Stimulated activated naive CD8-positive, alpha-beta T cell treated with anti-CD3 and anti-CD28 coated beads, Interleukin-15, amount 100 ng/mL, for 72 hours (primary cell): Measurements from ENCODE around the gene GRIK4.
"Not testable (repeated sequence)": the region's sequence is repeated elsewhere in the genome, so short reads cannot be mapped to it uniquely, and the experiment has no call there.

Source experiments
- ATAC-seq: fragments of 150-1000 bp; cut with Tn5 transposase; 2 replicates; pipeline ENCODE4 v1.10.0; 2021; ENCODE audit warnings: mild to moderate bottlenecking, moderate library complexity
- DNase-seq, 2 donors: peaks; one replicate each; pipeline ENCODE4 v3.0.0; 2021 to 2022
- H3K27ac Mint-ChIP-seq, 2 donors: one replicate each; pipeline ENCODE4 v1.8.0; 2022; ENCODE audit warnings: mild to moderate bottlenecking in 2 of 2, mixed read lengths in 2 of 2, moderate library complexity in 2 of 2
- H3K27me3 Mint-ChIP-seq: one replicate; pipeline ENCODE4 v1.8.0; 2022; ENCODE audit warnings: mixed read lengths
- H3K4me1 Mint-ChIP-seq: one replicate; pipeline ENCODE4 v1.8.0; 2022; ENCODE audit warnings: mild to moderate bottlenecking, mixed read lengths
- H3K4me3 Mint-ChIP-seq, 2 donors: one replicate each; pipeline ENCODE4 v1.8.0; 2022; ENCODE audit warnings: mild to moderate bottlenecking in 2 of 2, mixed read lengths in 2 of 2, moderate library complexity in 1 of 2
- H3K9me3 Mint-ChIP-seq, 2 donors: one replicate each; pipeline ENCODE4 v1.8.0; 2022; ENCODE audit warnings: mixed read lengths in 2 of 2

The GRIK4 gene

DNA sequence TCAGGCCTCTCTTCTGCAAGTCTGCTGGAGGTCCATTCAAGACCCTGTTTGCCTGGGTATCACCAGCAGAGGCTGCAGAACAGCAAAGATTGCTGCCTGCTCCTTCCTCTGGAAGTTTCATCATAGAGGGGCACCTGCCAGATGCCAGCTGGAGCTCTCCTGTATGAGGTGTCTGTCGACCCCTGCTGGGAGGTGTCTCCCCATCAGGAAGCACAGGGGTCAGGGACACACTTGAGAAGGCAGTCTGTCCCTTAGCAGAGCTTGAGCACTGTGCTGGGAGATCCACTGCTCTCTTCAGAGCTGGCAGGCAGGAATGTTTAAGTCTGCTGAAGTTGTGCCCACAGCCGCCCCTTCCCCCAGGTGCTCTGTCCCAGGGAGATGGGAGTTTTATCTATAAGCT lies 254.2 kb downstream of the GRIK4 start:
- H3K27me3 Mint-ChIP-seq, result peaks cover 33% of the 10 kb centered on the region
- not testable (repeated sequence) for ATAC-seq, H3K4me3 Mint-ChIP-seq, H3K9me3 Mint-ChIP-seq, H3K4me1 Mint-ChIP-seq, DNase-seq, H3K27ac Mint-ChIP-seq

DNA sequence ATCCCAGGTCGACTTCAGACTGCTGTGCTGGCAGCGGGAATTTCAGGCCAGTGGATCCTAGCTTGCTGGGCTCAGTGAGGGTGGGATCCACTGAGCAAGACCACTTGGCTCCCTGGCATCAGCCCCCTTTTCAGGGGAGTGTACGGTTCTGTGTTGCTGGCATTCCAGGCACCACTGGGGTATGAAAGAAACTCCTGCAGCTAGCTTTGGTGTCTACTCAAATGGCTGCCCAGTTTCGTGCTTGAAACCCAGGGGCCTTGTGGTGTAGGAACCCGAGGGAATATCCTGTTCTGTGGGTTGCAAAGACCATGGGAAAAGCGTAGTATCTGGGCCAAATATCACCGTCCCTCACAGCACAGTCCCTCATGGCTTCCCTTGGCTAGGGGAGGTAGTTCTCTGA lies 254.8 kb downstream of the GRIK4 start:
- Mint-ChIP-seq H3K27ac (no peak overlapping the region), H3K27me3 (peaks cover 33% of the 10 kb centered on the region), H3K9me3 (peaks cover 6% of the 10 kb centered on the region in 2 donors), H3K4me1 (no peaks in the 10 kb centered on the region), H3K4me3 (no peak overlapping the region)
- DNase-seq (no peak), ATAC-seq (no peak)

DNA sequence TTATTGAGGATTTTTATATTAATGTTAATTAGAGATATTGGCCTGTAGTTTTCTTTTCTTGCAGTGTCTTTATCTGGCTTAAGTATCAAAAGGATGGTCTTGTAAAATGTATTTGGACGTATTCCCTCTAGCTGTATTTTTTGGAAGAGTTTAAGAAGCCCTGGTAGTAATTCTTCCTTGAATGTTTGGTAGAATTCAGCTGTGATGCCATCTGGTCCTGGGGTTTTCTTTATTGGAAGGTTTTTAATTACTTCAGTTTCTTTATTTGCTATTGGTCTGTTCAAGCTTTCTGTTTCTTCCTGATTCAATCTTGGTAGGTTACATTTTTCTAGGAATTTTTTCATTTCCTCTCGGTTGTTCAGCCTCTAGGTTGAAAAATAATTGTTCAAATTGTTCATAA lies 257.4 kb downstream of the GRIK4 start:
- H3K9me3 Mint-ChIP-seq, result peaks cover 6% of the 10 kb centered on the region in 2 donors
- H3K4me3 Mint-ChIP-seq, result no peak overlapping the region
- peaks cover 25% of the 10 kb centered on the region for H3K27me3 Mint-ChIP-seq
- DNase-seq (no peak), ATAC-seq (no peak)
- no peak overlapping the region for H3K27ac Mint-ChIP-seq
- no peaks in the 10 kb centered on the region for H3K4me1 Mint-ChIP-seq

DNA sequence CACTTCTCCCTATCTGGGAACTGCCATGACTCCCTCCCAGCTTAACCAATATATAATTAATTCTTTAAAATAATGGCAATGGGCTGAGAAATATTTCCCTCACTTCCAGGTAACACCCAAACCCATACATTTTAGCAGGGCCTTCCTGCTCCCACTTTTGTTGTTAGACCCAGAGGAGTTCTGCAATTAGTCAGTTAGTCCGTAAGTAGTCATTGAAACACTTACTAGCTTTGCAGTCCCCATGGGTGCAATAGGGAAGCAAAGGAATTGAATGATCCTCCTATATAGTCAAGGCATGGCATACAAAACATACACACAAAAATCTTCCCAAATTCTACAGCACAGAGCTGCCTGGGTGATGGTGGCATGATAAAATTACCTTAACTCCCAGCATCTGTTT lies 258.4 kb downstream of the GRIK4 start:
- no peaks in the 10 kb centered on the region for H3K4me1 Mint-ChIP-seq
- no peak for ATAC-seq
- no peak overlapping the region for H3K4me3 Mint-ChIP-seq
- DNase-seq, result no peak
- peaks cover 6% of the 10 kb centered on the region in 2 donors for H3K9me3 Mint-ChIP-seq
- H3K27me3 Mint-ChIP-seq, result peaks cover 23% of the 10 kb centered on the region
- H3K27ac Mint-ChIP-seq, result no peak overlapping the region

DNA sequence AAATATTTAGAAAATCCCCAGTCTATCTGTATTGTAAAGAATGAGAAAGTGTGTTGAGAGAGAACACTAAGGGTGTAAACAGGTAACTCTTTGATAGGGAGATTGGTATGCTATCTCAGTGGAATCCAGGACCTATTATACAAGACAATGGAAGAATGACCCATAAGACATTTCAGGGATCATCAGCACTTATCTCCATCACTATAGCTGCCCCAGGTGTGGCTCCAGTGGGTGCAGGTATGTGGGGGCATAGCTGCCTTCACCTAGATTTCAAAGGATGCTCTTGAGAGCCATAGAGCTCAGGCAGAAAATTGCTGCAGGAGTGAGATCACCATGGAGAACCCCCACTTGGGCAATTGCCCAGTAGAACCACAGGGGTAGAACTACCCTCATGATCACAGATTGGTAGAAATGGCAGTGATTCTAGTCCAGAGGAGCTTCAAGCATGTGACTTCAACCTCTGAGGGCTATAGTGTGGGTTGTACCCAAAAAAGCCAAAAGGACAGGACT lies 260.1 kb downstream of the GRIK4 start:
- Mint-ChIP-seq H3K27ac (no peak overlapping the region), H3K4me1 (no peaks in the 10 kb centered on the region), H3K4me3 (no peak overlapping the region), H3K27me3 (peaks cover 23% of the 10 kb centered on the region), H3K9me3 (peaks cover 6% of the 10 kb centered on the region in 2 donors)
- DNase-seq, result no peak
- no peak for ATAC-seq

DNA sequence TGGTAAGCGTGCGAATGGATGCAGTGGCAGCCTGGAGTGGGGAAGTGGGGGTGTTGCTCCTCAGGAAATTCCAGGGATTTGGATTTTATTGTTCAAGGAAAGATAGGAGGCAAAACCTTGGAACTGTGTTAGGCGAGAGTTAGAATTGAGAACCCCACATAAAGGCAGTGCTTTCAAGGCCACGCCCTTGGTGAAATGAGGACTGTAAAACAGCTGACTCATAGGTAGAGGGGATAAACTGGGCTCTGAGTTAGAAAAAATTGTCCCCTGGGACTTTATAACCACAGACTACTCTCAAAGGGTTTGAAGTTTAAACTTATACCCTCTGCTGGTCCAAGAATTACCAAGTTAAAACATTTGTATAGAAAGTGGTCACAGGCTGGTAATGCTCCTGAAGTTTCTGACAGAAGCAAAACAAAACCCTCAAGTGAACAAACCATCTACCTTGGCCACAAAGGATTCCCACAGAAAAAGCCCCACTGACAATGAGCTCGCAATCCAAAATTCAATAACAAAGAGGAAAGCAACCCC lies 262.0 kb downstream of the GRIK4 start:
- no peak overlapping the region for H3K27ac Mint-ChIP-seq
- ATAC-seq (no peak), DNase-seq (no peak)

DNA sequence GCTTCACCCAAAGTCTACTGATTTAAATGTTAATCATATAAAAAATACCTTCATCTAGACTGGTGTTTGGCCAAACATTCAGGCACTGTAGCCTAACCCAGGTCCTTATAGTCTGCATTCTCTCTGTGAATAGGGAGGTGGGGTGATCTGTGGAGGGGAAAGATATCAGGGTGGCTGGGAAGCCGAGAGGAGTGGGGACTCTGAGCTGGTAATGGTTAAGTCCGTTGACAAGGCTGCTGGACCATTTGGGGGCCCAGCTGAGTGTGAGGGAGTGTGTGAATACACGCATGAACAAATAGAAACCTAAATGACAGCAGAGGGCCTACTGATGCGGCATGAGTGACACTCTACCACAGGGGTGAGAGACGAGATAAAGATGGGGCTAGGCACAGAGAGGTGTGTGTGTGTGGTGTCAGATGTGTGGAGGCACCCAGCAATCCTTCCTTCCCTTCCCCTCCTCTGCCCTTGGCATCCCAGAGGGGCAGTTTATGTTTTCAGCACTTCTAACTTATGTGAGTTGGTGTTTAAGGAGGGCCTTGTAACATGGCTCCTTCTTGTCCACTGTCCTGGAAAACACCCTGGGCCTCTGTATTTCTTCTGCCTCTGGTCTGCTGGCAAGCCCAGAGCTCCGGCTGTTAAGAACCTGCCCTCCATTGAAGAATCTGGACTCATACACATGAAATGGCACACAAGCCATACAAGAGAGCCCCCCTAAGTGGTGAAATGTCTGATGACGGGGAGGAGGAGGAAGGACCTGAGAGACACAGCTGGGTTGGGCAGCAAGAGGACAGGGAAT lies 263.2 kb downstream of the GRIK4 start:
- Mint-ChIP-seq H3K4me1 (no peaks in the 10 kb centered on the region), H3K27me3 (peaks cover 26% of the 10 kb centered on the region), H3K4me3 (no peak overlapping the region), H3K9me3 (no peaks in the 10 kb centered on the region), H3K27ac (peak overlapping the region in 1 of 2 donors; percentile 75)
- DNase-seq (no peak), ATAC-seq (peak; percentile 20)

More for the DNA sequence above, 262.0 kb downstream of the GRIK4 start:
- no peaks in the 10 kb centered on the region for H3K4me1 Mint-ChIP-seq
- H3K27me3 Mint-ChIP-seq, result peaks cover 26% of the 10 kb centered on the region
- no peak overlapping the region for H3K4me3 Mint-ChIP-seq
- H3K9me3 Mint-ChIP-seq, result no peaks in the 10 kb centered on the region

DNA sequence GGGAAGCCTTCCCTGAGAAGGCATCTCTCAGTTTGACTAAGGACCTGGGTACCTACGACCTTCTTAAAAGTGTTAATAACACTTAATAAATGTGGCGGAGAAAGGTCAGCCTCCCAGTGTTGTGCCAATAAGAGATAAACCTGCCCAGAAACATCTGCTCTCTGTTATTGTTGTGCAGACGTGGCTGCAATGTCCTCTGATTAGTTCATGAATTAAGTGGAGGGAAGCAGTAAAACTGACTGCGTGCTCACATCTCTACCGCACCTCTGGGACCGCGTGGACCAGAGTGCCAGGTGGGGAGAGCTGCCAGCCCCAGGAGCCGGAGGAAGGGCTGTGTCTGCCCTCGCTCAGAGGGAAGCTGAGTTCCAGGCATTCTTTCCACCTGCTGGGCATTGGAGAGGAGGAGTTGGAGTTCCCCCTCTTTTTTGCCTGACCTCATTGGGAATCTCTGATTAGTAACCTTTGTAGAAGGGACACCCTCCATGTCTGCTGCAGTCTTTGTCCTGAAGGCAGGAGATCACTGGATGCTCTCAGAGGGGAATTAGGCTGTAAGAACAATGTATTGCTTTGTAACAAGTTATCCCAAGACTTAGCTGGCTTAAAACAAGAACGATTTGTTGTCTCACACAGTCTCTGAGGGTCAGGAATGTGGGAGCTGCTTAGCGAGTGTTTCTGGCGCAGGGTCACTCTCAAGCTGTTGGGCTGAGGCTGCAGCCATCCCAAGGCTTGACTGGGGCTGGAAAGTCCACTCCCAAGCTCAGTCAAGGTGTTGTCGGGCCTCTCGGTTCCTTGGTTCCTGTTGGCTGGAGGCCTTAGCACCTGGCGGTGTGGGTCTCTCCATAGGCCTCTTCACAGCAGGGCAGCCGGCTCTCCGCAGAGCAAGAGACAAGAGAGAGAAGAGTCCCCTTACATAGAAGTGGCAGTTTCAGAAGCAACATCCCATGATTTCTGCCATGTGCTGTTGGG lies 264.7 kb downstream of the GRIK4 start:
- DNase-seq, result no peak
- ATAC-seq, result no peak
- Mint-ChIP-seq H3K27me3 (peaks cover 26% of the 10 kb centered on the region), H3K4me1 (no peaks in the 10 kb centered on the region), H3K9me3 (no peaks in the 10 kb centered on the region), H3K27ac (no peak overlapping the region), H3K4me3 (no peak overlapping the region)

DNA sequence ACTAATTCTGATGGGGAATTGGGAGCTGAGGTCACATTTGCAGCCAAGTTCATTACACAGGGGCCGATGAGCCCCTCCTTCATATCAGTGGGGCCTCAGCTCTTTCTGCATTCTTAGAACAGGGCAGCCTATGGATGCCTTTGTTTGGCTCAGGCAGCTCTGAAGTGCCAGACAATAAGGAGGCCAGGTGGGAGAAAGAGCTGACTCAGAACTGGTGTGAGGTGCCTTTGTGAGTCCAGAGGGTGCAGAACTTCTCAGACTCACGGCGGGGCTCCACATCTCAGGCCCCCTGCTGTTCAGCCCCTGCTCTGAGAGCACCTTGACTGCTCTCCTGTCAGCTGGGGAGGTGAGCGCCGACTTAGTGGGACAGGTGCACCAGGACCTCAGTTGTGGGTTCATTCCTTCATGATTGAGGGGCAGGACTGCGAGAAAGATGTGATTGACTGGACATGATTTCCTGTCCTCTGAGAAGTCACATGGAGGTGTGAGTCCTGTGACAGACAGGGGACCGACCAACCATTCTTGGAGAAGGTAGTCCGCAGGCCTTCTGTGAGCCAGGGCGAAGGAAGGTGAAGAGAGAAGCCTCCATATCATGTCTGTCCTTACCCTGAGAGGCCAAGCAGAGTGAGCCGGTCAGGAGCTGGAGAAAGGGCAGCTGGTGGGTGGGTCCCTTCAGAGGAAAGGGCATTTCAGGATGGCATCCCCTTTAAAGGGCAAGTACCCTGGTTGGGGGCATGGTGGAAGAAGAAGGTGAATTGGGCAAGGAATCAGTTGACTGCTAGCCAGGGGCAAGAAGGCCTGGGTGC lies 267.3 kb downstream of the GRIK4 start:
- H3K9me3 Mint-ChIP-seq, result no peaks in the 10 kb centered on the region
- H3K4me1 Mint-ChIP-seq, result no peaks in the 10 kb centered on the region
- no peak for DNase-seq
- H3K4me3 Mint-ChIP-seq, result no peak overlapping the region
- no peak for ATAC-seq
- H3K27me3 Mint-ChIP-seq, result peaks cover 25% of the 10 kb centered on the region
- H3K27ac Mint-ChIP-seq, result no peak overlapping the region

DNA sequence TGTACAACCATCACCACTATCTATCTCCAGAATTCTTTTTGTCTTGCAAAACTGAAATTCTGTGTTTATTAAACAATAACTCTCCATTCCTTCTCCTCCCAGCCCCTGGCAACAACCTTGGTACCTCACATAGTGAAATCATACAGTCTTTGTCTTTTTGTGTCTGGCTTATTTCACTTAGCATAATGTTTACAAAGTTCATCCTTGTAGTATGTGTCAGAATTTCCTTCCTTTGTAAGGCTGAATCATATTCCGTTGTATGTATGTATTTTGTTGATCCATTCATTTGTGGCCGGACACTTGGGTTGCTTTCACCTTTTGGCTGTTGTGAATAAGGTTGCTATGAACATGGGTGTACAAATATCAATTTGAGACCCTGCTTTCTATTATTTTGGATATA lies 268.7 kb downstream of the GRIK4 start:
- no peak for ATAC-seq
- no peaks in the 10 kb centered on the region for H3K4me1 Mint-ChIP-seq
- DNase-seq, result no peak
- H3K9me3 Mint-ChIP-seq, result no peaks in the 10 kb centered on the region
- H3K27me3 Mint-ChIP-seq, result peaks cover 23% of the 10 kb centered on the region
- H3K27ac Mint-ChIP-seq, result no peak overlapping the region
- no peak overlapping the region for H3K4me3 Mint-ChIP-seq

DNA sequence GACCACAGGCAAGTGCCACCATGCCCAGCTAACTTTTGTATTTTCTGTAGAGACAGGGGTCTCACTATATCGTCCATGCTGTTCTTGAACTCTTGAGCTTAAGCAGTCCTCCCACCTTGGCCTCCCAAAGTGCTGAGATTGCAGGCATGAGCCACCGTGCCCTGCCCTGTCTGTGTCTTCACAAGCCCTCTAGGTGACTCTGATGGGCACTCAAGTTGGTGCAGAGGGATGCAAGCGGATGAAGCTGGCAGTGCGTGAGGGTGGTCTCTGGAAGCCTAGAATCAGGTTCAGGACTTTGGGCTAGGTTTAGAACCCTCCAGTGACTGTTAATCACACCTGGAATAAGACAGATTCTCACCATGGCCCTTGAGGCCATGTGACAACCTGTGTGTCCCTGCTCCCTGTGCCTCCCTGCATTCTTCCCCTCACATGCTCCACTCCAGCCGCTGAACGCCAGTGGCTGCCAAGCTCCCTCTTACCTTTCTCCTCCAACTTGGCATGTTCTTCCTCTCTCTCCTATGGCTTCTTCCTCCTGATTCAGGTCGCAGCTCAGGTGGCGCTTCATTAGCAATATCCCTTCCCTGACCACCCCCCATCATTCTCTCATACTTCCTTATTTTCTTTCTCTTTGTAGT lies 270.1 kb downstream of the GRIK4 start:
- Mint-ChIP-seq H3K9me3 (no peaks in the 10 kb centered on the region), H3K27me3 (peaks cover 33% of the 10 kb centered on the region)
- no peak for DNase-seq

DNA sequence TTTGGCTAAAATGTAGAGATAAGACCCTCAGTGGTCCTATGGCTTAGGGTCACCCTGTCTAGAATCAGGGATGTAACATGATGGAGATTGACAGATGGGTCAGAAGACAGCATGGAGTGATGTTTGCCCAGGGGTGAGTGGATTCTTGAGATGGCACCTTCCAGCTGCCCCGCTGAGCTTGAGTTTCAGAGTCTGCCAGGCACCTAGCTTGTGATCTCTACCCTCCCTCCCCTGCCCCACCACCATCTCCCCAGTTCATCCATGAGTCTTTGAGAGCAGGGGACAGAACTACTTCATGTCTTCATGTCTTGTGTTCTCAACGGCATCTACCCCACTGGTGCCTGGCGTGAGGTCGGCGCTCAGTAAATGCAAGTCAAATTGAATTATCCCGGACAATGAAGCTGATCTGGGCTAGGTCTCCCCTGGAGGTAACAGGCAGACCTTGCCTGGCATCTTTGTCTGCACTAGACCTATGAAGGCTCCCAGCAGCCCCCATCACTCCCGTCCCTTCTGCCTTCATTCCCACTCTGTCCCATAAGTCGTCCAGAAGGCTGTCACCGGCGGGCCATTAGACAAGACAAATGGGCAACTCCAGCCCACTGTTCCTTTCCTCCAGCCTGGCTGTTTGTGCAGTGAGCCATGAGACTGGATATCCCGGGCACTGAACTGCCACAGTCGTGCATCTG lies 273.2 kb downstream of the GRIK4 start:
- H3K4me3 Mint-ChIP-seq, result no peak overlapping the region
- no peak for DNase-seq
- no peak overlapping the region for H3K27ac Mint-ChIP-seq
- H3K9me3 Mint-ChIP-seq, result no peaks in the 10 kb centered on the region
- no peak for ATAC-seq
- peaks cover 25% of the 10 kb centered on the region for H3K27me3 Mint-ChIP-seq
- H3K4me1 Mint-ChIP-seq, result no peaks in the 10 kb centered on the region

More for the DNA sequence above, 270.1 kb downstream of the GRIK4 start:
- Mint-ChIP-seq H3K4me1 (no peaks in the 10 kb centered on the region), H3K4me3 (no peak overlapping the region), H3K27ac (peak overlapping the region in 1 of 2 donors; percentile 73)
- ATAC-seq, result no peak

DNA sequence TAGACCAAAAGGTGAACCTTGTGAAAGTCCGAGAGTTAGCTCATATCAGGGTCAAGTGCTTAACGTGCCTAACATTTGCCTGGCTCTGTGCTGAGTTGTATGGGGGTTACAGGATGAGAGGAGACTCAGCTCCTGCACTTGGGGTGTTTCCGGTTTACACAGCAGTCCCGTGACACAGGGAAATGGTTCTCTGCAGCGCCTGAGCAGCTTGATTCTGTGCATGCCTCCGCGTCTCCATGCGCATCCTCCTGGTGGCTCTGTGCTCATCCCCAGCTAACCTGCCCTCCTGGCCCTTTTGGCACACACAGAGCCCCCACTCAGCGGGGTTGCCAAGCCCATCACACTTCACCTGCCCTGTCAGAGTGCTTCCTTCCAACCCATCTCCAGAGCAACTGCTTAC lies 274.0 kb downstream of the GRIK4 start:
- Mint-ChIP-seq H3K4me1 (no peaks in the 10 kb centered on the region), H3K27me3 (peaks cover 25% of the 10 kb centered on the region)
- DNase-seq, result no peak

DNA sequence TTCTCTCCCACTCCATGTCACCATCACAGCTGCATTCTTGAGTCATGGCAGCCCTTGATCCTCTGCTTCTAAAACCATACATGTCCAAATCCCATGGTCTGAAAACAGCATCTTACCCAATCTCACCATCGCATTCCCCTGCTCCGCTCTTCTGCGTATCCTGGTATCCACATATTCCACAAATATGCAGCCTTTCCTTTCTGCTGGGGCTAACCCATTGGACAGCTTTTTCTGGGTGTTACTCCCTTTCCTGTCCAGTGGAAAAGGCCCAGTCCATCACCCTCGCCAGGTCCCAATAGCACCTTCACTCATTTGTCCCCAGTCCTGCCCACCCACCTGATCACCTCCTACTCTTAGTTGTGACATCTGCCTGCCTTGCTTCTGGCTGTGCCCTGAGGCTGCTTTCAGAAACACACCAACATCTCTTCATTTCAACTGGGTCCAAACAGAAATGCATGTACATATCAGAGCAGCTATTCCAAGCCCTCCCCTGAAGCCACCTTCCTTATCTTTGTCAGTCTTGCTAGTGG lies 274.7 kb downstream of the GRIK4 start:
- H3K4me3 Mint-ChIP-seq, result no peak overlapping the region
- no peaks in the 10 kb centered on the region for H3K4me1 Mint-ChIP-seq
- ATAC-seq (no peak), DNase-seq (no peak)
- H3K27ac Mint-ChIP-seq, result no peak overlapping the region
- no peaks in the 10 kb centered on the region for H3K9me3 Mint-ChIP-seq
- H3K27me3 Mint-ChIP-seq, result peaks cover 25% of the 10 kb centered on the region

More for the DNA sequence above, 274.0 kb downstream of the GRIK4 start:
- Mint-ChIP-seq H3K4me3 (no peak overlapping the region), H3K9me3 (no peaks in the 10 kb centered on the region), H3K27ac (no peak overlapping the region)
- no peak for ATAC-seq
